Right atrium auricular region (tissue), 2 donors: ENCODE measurements around the gene CUBN. TPM values are rescaled to one million over a fixed set of nuclear protein-coding genes. Genes with fewer than 3 reads are reported as not detected.
"Not testable (repeated sequence)": the region's sequence is repeated elsewhere in the genome, so short reads cannot be mapped to it uniquely, and the experiment has no call there.

Experiments used
- DNase-seq: peaks from one replicate; pipeline ENCODE4 v3.0.0-alpha.2; 2019; ENCODE audit warnings: low spot score
- H3K27ac ChIP-seq, 2 donors: fragments of 200-600 bp; sonication (generic); 1 replicate in 1 of 2; 2 replicates in 1 of 2; pipeline ENCODE4 v1.5.1; 2016 to 2019
- H3K27me3 ChIP-seq, 2 donors: fragments of 200-600 bp; sonication (generic); one replicate each; pipeline versions ENCODE4 v1.5.1 to v1.6.0; 2017 to 2019
- H3K36me3 ChIP-seq: fragments of 200-600 bp; sonication (generic); one replicate; pipeline ENCODE4 v1.5.1; 2016
- H3K4me1 ChIP-seq, 2 donors: fragments of 200-600 bp; sonication (generic); one replicate each; pipeline versions ENCODE4 v1.5.1 to v1.6.0; 2017 to 2019
- H3K4me3 ChIP-seq, 2 donors: fragments of 200-600 bp; sonication (generic); 1 replicate in 1 of 2; 2 replicates in 1 of 2; pipeline ENCODE4 v1.5.1; 2017 to 2019; ENCODE audit warnings: mild to moderate bottlenecking in 1 of 2, moderate library complexity in 1 of 2
- H3K9me3 ChIP-seq, 2 donors: fragments of 200-600 bp; sonication (generic); one replicate each; pipeline ENCODE4 v1.5.1; 2019
- CTCF ChIP-seq, 2 donors: fragments of 200-600 bp; sonication (generic); IDR thresholded peaks; one replicate each; pipeline ENCODE4 v1.5.1; 2019; ENCODE audit warnings: antibody characterized with exemption in 2 of 2
- total RNA-seq, 2 donors: library from RNA; depleted of rRNA; stranded (reverse); fragments of >200 nt; gene quantifications; one replicate each; pipeline ENCODE4 v1.1.0, GENCODE V29; 2016

CUBN gene
- total RNA-seq, 2 donors from 2014 or later: 0.15 to 0.94 TPM

- no peaks in the 10 kb centered on the region for H3K27me3 ChIP-seq
- no peak for DNase-seq
- H3K4me1 ChIP-seq: peaks cover 0 to 9% of the 10 kb centered on the region in 2 donors
- no peak overlapping the region for H3K4me3 ChIP-seq
- H3K36me3 ChIP-seq: no peaks in the 10 kb centered on the region
- H3K27ac ChIP-seq: no peak overlapping the region
- H3K9me3 ChIP-seq: no peaks in the 10 kb centered on the region
- TF ChIP-seq CTCF (IDR thresholded peaks at IDR 0.05): no peak
Observed at GRCh38 chr10:16835228-16835627, 294.4 kb downstream of the CUBN start.

DNA sequence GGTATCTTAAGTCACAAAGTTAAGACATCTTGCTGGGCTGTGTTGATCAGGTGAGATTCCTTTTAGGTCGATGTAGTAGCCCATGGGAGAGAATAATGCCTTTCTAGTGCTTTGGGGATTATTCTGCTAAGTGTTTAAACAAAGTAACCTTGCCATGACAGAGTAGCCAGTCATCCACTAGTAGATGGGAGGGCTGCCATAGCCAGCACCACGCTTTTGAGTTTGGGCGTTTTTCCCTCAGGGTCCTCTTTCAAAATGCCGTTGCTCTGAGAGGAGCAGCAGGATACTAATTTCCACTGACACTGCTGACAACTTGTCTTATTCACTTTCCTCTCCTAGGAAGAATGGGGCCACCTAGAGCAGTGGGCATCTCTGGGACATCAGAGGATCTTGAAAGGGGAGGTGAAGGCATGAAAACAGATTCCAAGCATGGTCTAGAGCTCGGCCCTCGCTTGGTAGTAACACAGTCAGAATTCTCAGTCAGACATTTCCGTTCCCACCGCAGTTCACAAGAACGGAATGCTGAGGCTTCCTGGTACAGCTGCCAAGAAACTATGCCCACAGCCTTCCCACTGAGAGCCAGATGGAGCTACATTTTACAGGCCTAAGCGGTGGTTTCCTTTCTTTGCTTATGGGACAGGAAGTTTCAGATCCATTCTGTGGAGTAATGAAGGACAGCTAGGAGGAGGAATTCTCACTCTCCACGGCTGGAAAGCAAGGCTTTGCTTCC, 297.1 kb downstream of the CUBN start:
- peak overlapping the region; percentile 29 to 48 for H3K27ac ChIP-seq
- no peaks in the 10 kb centered on the region for H3K27me3 ChIP-seq
- DNase-seq: no peak
- H3K4me1 ChIP-seq: peaks cover 0 to 13% of the 10 kb centered on the region in 2 donors
- H3K36me3 ChIP-seq: no peaks in the 10 kb centered on the region
- no peak for TF ChIP-seq CTCF (IDR thresholded peaks at IDR 0.05)
- peak overlapping the region in 1 of 2 donors; percentile 1 for H3K4me3 ChIP-seq
- H3K9me3 ChIP-seq: no peaks in the 10 kb centered on the region

DNA sequence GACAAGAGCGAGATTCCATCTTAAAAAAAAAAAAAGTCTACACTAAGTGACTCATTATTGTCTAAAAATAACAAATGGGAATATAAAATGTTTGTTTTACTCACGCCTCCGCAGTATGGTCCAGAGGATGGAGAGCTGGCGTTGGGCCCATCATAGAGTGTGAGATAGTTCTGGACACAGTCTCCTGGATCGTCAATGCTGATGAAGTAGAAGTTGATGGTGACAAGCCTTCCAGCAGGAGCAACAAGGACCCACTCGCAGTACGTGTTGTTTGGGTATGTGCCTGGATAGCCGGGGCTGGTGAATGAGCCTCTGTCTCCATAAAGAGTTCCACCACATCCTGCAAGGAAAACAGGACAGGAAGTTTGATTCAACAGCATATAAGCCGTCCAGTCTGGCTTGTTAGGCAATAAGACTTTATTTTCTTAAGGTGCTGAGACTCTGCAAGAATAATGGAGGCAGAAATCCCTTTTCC, 300.9 kb downstream of the CUBN start:
- Histone ChIP-seq H3K27ac (peak overlapping the region in 1 of 2 donors; percentile 32), H3K36me3 (no peaks in the 10 kb centered on the region), H3K4me3 (peak overlapping the region in 1 of 2 donors; percentile 6), H3K4me1 (peaks cover 0 to 13% of the 10 kb centered on the region in 2 donors), H3K27me3 (no peaks in the 10 kb centered on the region), H3K9me3 (no peaks in the 10 kb centered on the region)
- DNase-seq: no peak
- TF ChIP-seq CTCF (IDR thresholded peaks at IDR 0.05): no peak

GRCh38 chr10:16828114-16828568, 301.5 kb downstream of the CUBN start:
- TF ChIP-seq CTCF (IDR thresholded peaks at IDR 0.05): peak; percentile 42 to 71
- H3K4me1 ChIP-seq: peaks cover 0 to 13% of the 10 kb centered on the region in 2 donors
- peak overlapping the region in 1 of 2 donors; percentile 32 for H3K27ac ChIP-seq
- no peaks in the 10 kb centered on the region for H3K27me3 ChIP-seq
- peaks cover 0 to 1% of the 10 kb centered on the region in 2 donors for H3K9me3 ChIP-seq
- H3K4me3 ChIP-seq: peak overlapping the region in 1 of 2 donors; percentile 6
- H3K36me3 ChIP-seq: no peaks in the 10 kb centered on the region
- DNase-seq: peak; percentile 68

GRCh38 chr10:16827474-16827873, 302.1 kb downstream of the CUBN start:
- H3K4me1 ChIP-seq, H3K36me3 ChIP-seq, H3K4me3 ChIP-seq, DNase-seq, H3K27me3 ChIP-seq, H3K27ac ChIP-seq, H3K9me3 ChIP-seq: not testable (repeated sequence)

- Histone ChIP-seq H3K9me3 (peaks cover 0 to 18% of the 10 kb centered on the region in 2 donors), H3K4me1 (no peaks in the 10 kb centered on the region), H3K27me3 (no peaks in the 10 kb centered on the region), H3K27ac (no peak overlapping the region), H3K36me3 (no peaks in the 10 kb centered on the region), H3K4me3 (no peak overlapping the region)
- no peak for TF ChIP-seq CTCF (IDR thresholded peaks at IDR 0.05)
- DNase-seq: no peak
Observed at GRCh38 chr10:16822726-16823360, 306.8 kb downstream of the CUBN start.
